Measurements from ENCODE around the gene MYO10.
"Not testable (repeated sequence)": the region's sequence is repeated elsewhere in the genome, so short reads cannot be mapped to it uniquely, and the experiment has no call there.

MYO10 gene

GRCh38 chr5:16831326-16831725, 104.8 kb downstream of the MYO10 start:
- not testable (repeated sequence) for FAIRE-seq; DNase-seq (ENCODE audit: extremely low spot score, insufficient read length, low read depth)

- FAIRE-seq: no peak
Measured at GRCh38 chr5:16827755-16828154, 108.3 kb downstream of the MYO10 start.

GRCh38 chr5:16826379-16827125, 109.5 kb downstream of the MYO10 start:
- FAIRE-seq: no peak
- no peak for DNase-seq (ENCODE audit: extremely low spot score, insufficient read length, low read depth)

More at GRCh38 chr5:16827755-16828154, 108.3 kb downstream of the MYO10 start:
- no peak for DNase-seq (ENCODE audit: extremely low spot score, insufficient read length, low read depth)

- DNase-seq (ENCODE audit: extremely low spot score, insufficient read length, low read depth) (no peak), FAIRE-seq (no peak)
Measured at GRCh38 chr5:16819522-16820167, 116.4 kb downstream of the MYO10 start.

- DNase-seq (ENCODE audit: extremely low spot score, insufficient read length, low read depth) (no peak), FAIRE-seq (no peak)
Measured at GRCh38 chr5:16815432-16815831, 120.7 kb downstream of the MYO10 start.

GRCh38 chr5:16812911-16813310, 123.2 kb downstream of the MYO10 start:
- DNase-seq (ENCODE audit: extremely low spot score, insufficient read length, low read depth) (no peak), FAIRE-seq (no peak)

GRCh38 chr5:16812448-16812847, 123.6 kb downstream of the MYO10 start:
- DNase-seq (ENCODE audit: extremely low spot score, insufficient read length, low read depth) (no peak), FAIRE-seq (no peak)

- FAIRE-seq: no peak
- no peak for DNase-seq (ENCODE audit: extremely low spot score, insufficient read length, low read depth)
Measured at GRCh38 chr5:16810208-16810854, 125.8 kb downstream of the MYO10 start.

- no peak for DNase-seq (ENCODE audit: extremely low spot score, insufficient read length, low read depth)
- no peak for FAIRE-seq
Measured at GRCh38 chr5:16809395-16810207, 126.5 kb downstream of the MYO10 start.

- DNase-seq (ENCODE audit: extremely low spot score, insufficient read length, low read depth): no peak
- no peak for FAIRE-seq
Measured at GRCh38 chr5:16809010-16809394, 127.1 kb downstream of the MYO10 start.

- DNase-seq (ENCODE audit: extremely low spot score, insufficient read length, low read depth) (no peak), FAIRE-seq (no peak)
Measured at GRCh38 chr5:16808021-16808420, 128.1 kb downstream of the MYO10 start.

- no peak for DNase-seq (ENCODE audit: extremely low spot score, insufficient read length, low read depth)
- no peak for FAIRE-seq
Measured at GRCh38 chr5:16807547-16807864, 128.6 kb downstream of the MYO10 start.

- FAIRE-seq (no peak), DNase-seq (ENCODE audit: extremely low spot score, insufficient read length, low read depth) (no peak)
Measured at GRCh38 chr5:16806711-16807546, 129.2 kb downstream of the MYO10 start.

GRCh38 chr5:16805486-16805885, 130.6 kb downstream of the MYO10 start:
- FAIRE-seq: no peak

GRCh38 chr5:16803831-16804230, 132.3 kb downstream of the MYO10 start:
- DNase-seq (ENCODE audit: extremely low spot score, insufficient read length, low read depth) (no peak), FAIRE-seq (no peak)

More at GRCh38 chr5:16805486-16805885, 130.6 kb downstream of the MYO10 start:
- DNase-seq (ENCODE audit: extremely low spot score, insufficient read length, low read depth): no peak

GRCh38 chr5:16800477-16800876, 135.6 kb downstream of the MYO10 start:
- DNase-seq (ENCODE audit: extremely low spot score, insufficient read length, low read depth) (no peak), FAIRE-seq (no peak)

GRCh38 chr5:16799796-16800195, 136.3 kb downstream of the MYO10 start:
- no peak for DNase-seq (ENCODE audit: extremely low spot score, insufficient read length, low read depth)
- no peak for FAIRE-seq

GRCh38 chr5:16797951-16798350, 138.1 kb downstream of the MYO10 start:
- no peak for DNase-seq (ENCODE audit: extremely low spot score, insufficient read length, low read depth)
- FAIRE-seq: no peak

GRCh38 chr5:16794269-16794913, 141.7 kb downstream of the MYO10 start:
- FAIRE-seq: no peak
- DNase-seq (ENCODE audit: extremely low spot score, insufficient read length, low read depth): no peak

All from GM18507 (cell line).